G401.6 (cell line): ENCODE measurements around the gene ARAP1.
"Not testable (repeated sequence)": the region's sequence is repeated elsewhere in the genome, so short reads cannot be mapped to it uniquely, and the experiment has no call there.

Source experiments
- FAIRE-seq: peaks from 2 replicates; lab custom pipeline; 2012; peaks lifted over from hg19 to GRCh38; lab: Jason Lieb, UNC

ARAP1 gene

GRCh38 chr11:72752088-72752914 lies at the start of gene ARAP1:
TSS of gene ARAP1 (minus strand) at chr11:72752408. CDS start at chr11:72727128, 25,280 bp downstream.
- FAIRE-seq: no peak

GRCh38 chr11:72799441-72799840 lies 47.2 kb upstream of the ARAP1 start:
- no peak for FAIRE-seq

GRCh38 chr11:72798361-72798760 lies 46.2 kb upstream of the ARAP1 start:
- FAIRE-seq: no peak

- peak; percentile 95 for FAIRE-seq
Observed at GRCh38 chr11:72793425-72794367, 41.5 kb upstream of the ARAP1 start, which contains the start of gene STARD10. TSS of gene STARD10 (minus strand) at chr11:72794047. CDS start at chr11:72781181, 12,866 bp downstream.

- FAIRE-seq: no peak
Observed at GRCh38 chr11:72793076-72793424, 40.8 kb upstream of the ARAP1 start.

- no peak for FAIRE-seq
Observed at GRCh38 chr11:72792437-72793021, 40.3 kb upstream of the ARAP1 start.

GRCh38 chr11:72791228-72791627 lies 39.0 kb upstream of the ARAP1 start:
- FAIRE-seq: not testable (repeated sequence)

GRCh38 chr11:72789493-72790131 lies 37.4 kb upstream of the ARAP1 start:
- FAIRE-seq: no peak

- FAIRE-seq: no peak
Observed at GRCh38 chr11:72788241-72788640, 36.0 kb upstream of the ARAP1 start.

- FAIRE-seq: no peak
Observed at GRCh38 chr11:72787216-72788104, 35.3 kb upstream of the ARAP1 start.

GRCh38 chr11:72786305-72787215 lies 34.4 kb upstream of the ARAP1 start:
- FAIRE-seq: no peak

- no peak for FAIRE-seq
Observed at GRCh38 chr11:72784662-72785061, 32.5 kb upstream of the ARAP1 start.

- FAIRE-seq: no peak
Observed at GRCh38 chr11:72783144-72783905, 31.1 kb upstream of the ARAP1 start.

- no peak for FAIRE-seq
Observed at GRCh38 chr11:72782081-72782920, 30.1 kb upstream of the ARAP1 start.

- no peak for FAIRE-seq
Observed at GRCh38 chr11:72781313-72782080, 29.3 kb upstream of the ARAP1 start.

GRCh38 chr11:72781063-72781312 lies 28.8 kb upstream of the ARAP1 start:
- FAIRE-seq: no peak

- no peak for FAIRE-seq
Observed at GRCh38 chr11:72780296-72781062, 28.3 kb upstream of the ARAP1 start.
